ENCODE measurements around the gene EFNA3.

EFNA3 gene

DNA sequence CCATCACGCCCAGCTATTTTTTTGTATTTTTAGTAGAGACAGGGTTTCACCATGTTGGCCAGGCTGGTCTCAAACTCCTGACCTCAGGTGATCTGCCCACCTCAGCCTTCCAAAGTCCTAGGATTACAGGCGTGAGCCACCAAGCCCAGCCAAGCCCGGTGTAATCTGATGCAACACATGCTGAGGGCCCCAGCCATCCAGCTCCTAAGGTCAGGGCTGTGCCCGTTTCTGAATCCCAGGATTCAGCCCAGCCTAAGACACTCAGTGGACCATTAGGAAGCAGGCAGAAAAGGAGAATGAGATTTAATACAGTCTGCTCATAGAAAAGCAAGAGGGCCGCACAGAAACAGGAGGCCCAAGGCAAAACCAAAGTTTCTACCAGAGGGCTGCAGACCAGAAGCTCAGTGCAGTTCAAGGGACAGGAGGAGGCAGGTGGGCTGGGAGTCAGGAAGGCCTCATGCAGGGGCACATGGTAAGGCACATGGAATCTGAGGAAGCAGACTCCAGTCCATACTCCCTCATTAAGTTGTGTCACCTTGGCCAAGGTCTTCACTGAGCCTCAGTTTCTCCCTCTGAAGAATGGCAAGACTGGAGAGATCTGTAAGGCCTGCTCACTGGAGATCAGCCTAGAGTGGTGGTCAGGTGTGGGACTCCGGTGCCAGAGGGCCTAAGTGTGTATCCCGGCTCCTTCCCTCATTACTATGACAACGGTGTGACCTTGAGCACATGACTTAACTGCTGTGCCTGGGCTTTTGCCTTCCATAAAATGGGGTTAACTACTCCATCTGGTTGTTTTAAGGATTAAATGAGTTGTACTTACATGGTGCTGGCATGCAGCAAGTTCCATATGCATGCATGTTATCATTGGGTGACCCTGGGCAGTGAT, 29.9 kb upstream of the EFNA3 start:
- DNase-seq, result no peak

- peak; percentile 71 for DNase-seq
Measured at GRCh38 chr1:155049651-155050559, 28.7 kb upstream of the EFNA3 start.

DNA sequence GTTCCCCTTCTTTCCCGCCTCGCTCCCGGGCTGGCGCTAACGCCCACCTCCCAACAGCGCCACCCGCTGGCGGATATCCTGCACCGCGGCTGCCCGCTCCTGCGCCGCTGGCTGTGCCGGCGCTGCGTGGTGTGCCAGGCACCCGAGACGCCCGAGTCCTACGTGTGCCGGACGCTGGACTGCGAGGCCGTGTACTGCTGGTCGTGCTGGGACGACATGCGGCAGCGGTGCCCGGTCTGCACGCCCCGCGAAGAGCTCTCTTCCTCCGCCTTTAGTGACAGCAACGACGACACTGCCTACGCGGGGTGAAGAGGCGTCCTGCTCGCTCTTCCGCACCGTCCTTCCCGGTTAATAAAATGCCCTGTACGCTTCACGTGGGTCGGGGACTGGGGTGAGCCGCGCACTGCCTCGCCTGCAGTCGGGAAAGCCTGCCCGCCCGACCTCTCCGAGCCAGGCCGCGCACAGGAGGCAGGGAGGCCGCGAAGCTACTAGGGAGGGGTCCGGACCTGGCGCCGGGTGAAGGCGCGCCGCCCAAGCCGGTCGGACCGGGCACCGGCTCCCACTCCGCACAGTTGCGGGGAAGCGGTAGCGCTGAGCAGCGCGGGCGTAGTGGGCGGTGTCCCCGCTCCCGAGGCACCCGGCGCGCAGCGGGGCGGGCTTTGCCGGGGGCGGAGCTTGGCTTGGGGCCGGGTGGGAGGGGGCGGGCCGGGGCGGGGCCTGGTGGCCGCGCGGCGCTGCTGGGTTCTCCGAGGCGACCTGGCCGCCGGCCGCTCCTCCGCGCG, 27.9 kb upstream of the EFNA3 start, which contains the start of gene ADAM15:
TSS of gene ADAM15 (plus strand) at position 757 of the 782 bp plus-strand sequence. CDS start 71 bp downstream, outside the sequence.
- peak; percentile 67 for DNase-seq

GRCh38 chr1:155051342-155051776, 27.3 kb upstream of the EFNA3 start:
- no peak for DNase-seq

GRCh38 chr1:155051777-155052398, 26.7 kb upstream of the EFNA3 start:
- peak; percentile 65 for DNase-seq

DNA sequence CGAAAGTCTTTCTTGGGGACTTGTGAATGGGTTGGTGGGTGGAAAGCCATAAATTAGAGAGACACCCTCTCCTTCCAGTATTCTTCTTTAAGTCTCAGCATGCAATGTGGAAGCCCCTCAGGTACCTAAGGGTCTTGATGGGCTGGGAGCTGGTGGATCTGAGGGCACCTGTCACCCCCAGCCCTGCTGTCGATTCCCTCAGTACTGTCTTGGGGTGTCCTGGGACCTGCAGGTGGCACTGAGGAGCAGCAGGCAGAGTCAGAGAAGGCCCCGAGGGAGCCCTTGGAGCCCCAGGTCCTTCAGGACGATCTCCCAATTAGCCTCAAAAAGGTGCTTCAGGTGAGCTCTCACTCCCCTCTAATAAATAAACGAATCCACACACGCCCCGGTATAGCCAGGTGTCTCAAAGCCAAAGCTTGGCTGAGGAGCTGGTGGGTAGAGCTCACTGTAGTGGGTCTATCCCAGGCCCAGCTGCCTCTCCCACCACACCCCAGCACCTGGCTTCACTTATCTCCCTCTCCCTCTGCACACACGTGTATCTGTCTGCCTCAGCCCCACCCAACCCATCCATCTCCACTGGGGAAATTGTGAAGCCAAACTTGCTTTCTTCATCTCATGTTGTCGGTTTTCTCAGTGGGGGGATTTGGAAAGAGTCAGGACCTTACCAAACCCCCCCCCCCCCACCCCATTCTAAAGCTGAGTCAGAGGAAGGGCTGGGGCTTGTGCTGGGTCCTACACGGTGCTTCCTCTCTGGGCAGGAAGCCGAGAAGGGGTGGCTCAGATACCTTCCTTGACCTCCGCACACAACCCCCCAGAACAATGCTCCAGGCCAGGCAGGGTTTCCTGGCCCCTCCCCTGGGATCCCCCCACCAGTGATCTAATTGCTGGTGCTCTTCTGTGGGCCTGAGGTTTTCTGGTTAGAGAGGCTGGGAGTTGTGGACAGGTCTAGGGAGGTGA, 25.9 kb upstream of the EFNA3 start:
- DNase-seq, result peak; percentile 67

DNA sequence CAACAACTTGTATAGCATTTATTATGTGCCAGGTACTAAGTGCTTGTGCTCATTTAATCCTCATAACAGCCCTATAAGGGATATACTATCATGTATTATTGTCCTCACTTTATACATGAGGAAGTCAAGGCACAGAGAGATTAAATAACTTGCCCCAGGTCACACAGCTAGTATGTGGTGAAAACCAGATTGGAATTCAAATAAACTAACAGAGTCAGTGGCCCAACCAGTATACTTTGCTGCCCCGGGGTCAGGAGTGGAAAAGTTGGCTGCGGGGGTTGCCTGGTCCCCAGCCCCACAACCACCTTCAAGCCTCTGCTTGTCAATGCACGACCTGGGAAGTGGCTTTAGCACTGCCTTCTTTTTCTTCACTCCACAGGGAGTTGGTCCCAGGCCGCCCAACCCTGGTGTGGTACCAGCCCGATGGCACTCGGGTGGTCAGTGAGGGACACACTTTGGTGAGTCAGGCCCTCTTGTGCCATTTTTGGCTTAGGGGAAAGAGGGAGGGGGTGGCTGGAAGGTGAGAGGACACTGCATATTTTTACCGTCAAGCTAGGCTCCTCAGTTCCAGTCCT, 25.0 kb upstream of the EFNA3 start:
- DNase-seq, result no peak

GRCh38 chr1:155057104-155057503, 21.5 kb upstream of the EFNA3 start:
- DNase-seq, result no peak

- DNase-seq, result no peak
Measured at GRCh38 chr1:155057788-155058211, 20.8 kb upstream of the EFNA3 start.

- DNase-seq, result no peak
Measured at GRCh38 chr1:155060736-155061135, 17.9 kb upstream of the EFNA3 start.

DNA sequence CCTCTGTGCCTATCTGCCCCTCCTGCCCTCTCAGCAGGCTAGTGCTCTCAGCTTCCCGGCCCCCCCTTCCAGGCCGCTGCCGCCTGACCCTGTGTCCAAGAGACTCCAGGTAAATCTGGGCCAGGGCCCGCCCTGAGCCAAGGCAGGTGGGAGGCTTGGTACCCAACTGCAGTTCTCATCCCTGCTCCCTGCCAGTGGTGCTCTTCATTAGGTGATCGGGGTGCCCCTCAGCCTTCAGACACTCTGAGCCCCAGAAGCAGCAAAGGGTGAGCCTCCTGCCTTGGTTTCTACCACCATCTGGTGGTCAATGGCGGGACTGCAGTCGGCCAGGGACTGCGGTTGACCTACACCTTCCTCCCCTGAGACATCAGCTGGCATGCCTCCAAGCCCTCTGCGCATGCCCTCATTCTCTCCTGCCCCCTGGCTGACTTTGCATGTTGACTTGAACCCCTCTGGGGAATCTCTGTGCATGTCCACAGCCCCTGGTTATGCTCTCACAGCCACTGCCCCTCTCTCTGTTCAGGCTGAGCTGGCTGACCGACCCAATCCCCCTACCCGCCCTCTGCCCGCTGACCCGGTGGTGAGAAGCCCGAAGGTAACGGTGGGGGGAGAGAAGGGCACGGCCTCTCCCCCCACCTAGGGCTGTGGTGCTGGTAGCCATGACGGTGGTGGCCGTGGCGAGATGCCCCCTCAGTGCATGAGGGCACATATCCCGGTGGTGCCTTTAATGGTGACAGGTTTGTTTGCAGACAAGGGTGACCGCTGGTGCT, 17.1 kb upstream of the EFNA3 start:
- DNase-seq, result peak; percentile 79

DNA sequence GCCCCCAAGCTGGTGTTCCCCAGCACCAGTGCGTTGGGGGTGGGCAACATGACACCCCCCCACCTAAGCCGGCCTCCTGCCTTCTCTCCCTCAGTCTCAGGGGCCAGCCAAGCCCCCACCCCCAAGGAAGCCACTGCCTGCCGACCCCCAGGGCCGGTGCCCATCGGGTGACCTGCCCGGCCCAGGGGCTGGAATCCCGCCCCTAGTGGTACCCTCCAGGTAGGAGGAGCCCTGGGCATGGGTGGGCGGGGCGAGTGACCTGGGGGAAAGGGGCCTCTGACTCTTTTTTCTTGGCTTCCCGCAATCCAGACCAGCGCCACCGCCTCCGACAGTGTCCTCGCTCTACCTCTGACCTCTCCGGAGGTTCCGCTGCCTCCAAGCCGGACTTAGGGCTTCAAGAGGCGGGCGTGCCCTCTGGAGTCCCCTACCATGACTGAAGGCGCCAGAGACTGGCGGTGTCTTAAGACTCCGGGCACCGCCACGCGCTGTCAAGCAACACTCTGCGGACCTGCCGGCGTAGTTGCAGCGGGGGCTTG, 16.4 kb upstream of the EFNA3 start:
- DNase-seq, result no peak

DNA sequence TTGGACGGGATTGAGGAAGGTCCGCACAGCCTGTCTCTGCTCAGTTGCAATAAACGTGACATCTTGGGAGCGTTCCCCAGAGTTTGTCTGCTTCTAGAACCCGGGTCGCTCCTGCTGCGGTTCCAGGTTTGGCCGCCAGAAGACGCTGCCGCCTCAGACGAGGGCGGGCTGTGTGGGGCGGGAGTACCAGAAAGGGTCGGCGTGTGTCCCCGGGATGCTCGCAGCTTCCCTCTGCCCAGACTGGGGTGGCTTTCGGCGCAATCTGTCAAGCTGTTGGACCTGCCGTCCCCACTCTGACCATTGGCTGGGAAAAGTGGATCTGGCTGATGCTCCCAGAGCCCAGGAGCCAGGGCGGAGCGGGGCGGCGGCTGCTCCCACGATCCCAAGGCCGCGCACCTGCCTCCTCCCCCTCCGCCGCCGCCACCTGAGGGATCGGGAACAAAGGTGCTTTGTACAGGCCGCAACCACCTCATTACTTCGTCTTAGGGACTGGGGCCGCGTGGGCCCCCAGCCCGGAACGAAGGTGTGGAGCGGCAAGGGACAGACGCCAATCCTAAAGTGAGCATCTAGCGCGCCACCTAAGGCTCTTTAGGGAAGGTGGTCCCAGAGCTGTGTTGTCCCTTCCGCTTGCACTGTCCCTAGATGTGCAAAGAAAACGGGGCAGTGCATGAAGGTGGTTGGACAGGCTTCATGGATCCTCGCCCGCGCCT, 15.8 kb upstream of the EFNA3 start:
- peak; percentile 40 for DNase-seq

DNA sequence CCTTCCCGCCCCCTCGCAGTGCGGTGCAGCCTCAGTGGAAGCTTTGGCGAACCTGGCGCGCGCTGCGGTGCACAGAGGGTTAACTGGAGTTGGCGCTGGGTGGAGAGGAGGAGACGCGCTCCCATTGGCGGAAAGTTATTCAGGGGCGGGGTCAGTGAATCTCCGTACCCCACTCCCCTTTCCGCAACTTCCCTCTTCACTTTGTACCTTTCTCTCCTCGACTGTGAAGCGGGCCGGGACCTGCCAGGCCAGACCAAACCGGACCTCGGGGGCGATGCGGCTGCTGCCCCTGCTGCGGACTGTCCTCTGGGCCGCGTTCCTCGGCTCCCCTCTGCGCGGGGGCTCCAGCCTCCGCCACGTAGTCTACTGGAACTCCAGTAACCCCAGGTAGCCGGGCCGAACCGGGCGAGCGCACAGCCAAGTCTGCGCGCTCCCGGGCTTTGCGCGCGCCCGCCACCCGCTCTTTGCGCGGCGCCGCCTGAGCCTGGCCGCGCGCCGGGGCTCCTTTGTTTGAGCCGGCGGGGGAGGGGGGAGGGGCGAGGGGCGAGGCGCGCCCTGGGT, 15.0 kb upstream of the EFNA3 start, which contains the start of gene EFNA4:
TSS of gene EFNA4 (plus strand) at position 191 of the 561 bp plus-strand sequence. CDS start at position 275, 84 bp downstream.
- DNase-seq, result peak; percentile 73

DNA sequence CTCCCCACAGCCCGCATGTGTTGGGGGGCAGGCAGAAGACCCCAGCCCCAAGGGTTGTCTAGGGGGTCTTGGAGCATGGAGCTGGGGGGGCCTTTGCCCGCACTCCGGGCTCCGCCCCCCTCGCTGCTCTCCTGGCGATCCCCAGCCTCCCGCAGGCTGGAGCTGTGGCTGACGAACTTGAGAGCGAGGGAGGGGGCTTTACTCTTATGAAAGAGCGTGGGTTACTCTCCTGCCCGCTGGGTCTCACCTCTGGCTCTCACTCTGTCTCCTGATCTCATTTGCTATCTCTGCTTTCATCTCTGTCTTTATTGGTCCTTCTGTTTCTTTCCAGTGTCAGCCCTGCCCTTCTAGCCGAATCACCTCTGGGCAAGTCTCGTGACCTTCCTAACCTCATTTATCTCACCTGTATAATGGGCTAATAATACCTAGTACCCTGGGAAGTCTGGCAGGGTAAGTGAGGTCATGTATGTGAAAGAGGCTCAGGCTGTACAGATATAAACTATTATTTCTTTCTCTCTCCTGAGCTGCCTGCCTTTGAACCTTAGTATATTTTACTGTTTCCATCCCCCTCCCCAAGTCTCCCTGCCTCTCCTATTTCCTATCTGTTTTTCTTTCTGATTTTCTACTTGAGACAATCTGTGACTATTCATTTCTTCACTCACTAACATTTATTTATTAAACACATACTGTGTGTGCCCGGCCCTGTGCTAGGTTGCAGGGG, 14.4 kb upstream of the EFNA3 start:
- DNase-seq, result no peak

GRCh38 chr1:155064832-155065429, 13.7 kb upstream of the EFNA3 start:
- DNase-seq, result no peak

- no peak for DNase-seq
Measured at GRCh38 chr1:155066777-155067176, 11.9 kb upstream of the EFNA3 start.
